GM12878 (cell line): ENCODE data around the gene ID3. TPM values are rescaled to one million over a fixed set of nuclear protein-coding genes. Genes with fewer than 3 reads are reported as not detected.

Experiments
- BHLHE40 ChIP-seq, 2 experiments: fragments of 450-650 bp in 1 of 2; IDR thresholded peaks; 2 replicates each; pipeline ENCODE4 v1.6.1; 2011 to 2017; ENCODE audit warnings: low read depth in 2 of 2, borderline replicate concordance in 1 of 2, improper control_type of control experiment in 1 of 2, low read length in 1 of 2, mild to moderate bottlenecking in 1 of 2
- CREB1 ChIP-seq: IDR thresholded peaks from 2 replicates; pipeline ENCODE4 v1.6.1; 2012; ENCODE audit warnings: low read depth, mild to moderate bottlenecking, inconsistent platforms
- CREM ChIP-seq: IDR thresholded peaks from 2 replicates; pipeline ENCODE4 v1.6.1; 2014; ENCODE audit warnings: antibody characterized with exemption, low read depth
- ESRRA ChIP-seq: IDR thresholded peaks from 2 replicates; pipeline ENCODE4 v1.6.1; 2012; ENCODE audit warnings: mild to moderate bottlenecking, low read length, improper control_type of control experiment
- GATAD2B ChIP-seq: fragments of 450-650 bp; conservative IDR thresholded peaks from 2 replicates; pipeline ENCODE4 v1.6.1; 2017; ENCODE audit warnings: low read depth, mild to moderate bottlenecking, moderate library complexity
- LARP7 ChIP-seq: fragments of 450-650 bp; IDR thresholded peaks from 2 replicates; pipeline ENCODE4 v1.6.1; 2017; ENCODE audit warnings: mild to moderate bottlenecking
- MEF2B ChIP-seq: fragments of 450-650 bp; IDR thresholded peaks from 2 replicates; pipeline ENCODE4 v1.6.1; 2018; ENCODE audit warnings: mild to moderate bottlenecking, moderate library complexity; ENCODE audit not compliant: partially characterized antibody, poor library complexity, severe bottlenecking
- MTA3 ChIP-seq: IDR thresholded peaks from 2 replicates; pipeline ENCODE4 v1.6.1; 2012; ENCODE audit warnings: low read length, inconsistent platforms, borderline replicate concordance
- SMAD1 ChIP-seq: fragments of 450-650 bp; IDR thresholded peaks from 2 replicates; pipeline ENCODE4 v1.6.1; 2018; ENCODE audit warnings: mild to moderate bottlenecking, low read depth; ENCODE audit not compliant: partially characterized antibody
- SP1 ChIP-seq: IDR thresholded peaks from one replicate; pipeline ENCODE4 v1.6.1; 2011; ENCODE audit warnings: low read depth, low read length
- SREBF2 ChIP-seq: IDR thresholded peaks from 2 replicates; pipeline ENCODE4 v1.6.1; 2012; ENCODE audit warnings: mild to moderate bottlenecking, low read length
- SRF ChIP-seq, 2 experiments: IDR thresholded peaks; 2 replicates each; pipeline ENCODE4 v1.6.1; 2011; ENCODE audit warnings: low read depth in 2 of 2, low read length in 2 of 2, mild to moderate bottlenecking in 1 of 2, moderate library complexity in 1 of 2
- WRNIP1 ChIP-seq: IDR thresholded peaks from 2 replicates; pipeline ENCODE4 v1.6.1; 2011; ENCODE audit warnings: low read depth, low read length, improper control_type of control experiment, borderline replicate concordance
- YY1 ChIP-seq: IDR thresholded peaks from 2 replicates; pipeline ENCODE4 v1.6.1; 2011; ENCODE audit warnings: low read depth, mild to moderate bottlenecking, low read length
- ZNF217 ChIP-seq: fragments of 450-650 bp; IDR thresholded peaks from 2 replicates; pipeline ENCODE4 v1.6.1; 2017; ENCODE audit warnings: antibody characterized with exemption, mild to moderate bottlenecking
- ZNF24 ChIP-seq: fragments of 450-650 bp; IDR thresholded peaks from 2 replicates; pipeline ENCODE4 v1.6.1; 2017; ENCODE audit warnings: antibody characterized with exemption, mild to moderate bottlenecking
- polyA plus RNA-seq, 11 experiments: library from polyadenylated mRNA; depleted of rRNA in 4 of 11; unstranded in 6 of 11; stranded (reverse) in 5 of 11; fragments of >200 nt; fragmentation: Nextera tagmentation in 4 of 11; fragmentation: Illumina TruSeq in 1 of 11; extraction: Ambion mirVana in 4 of 11; extraction: Trizol in 1 of 11; gene quantifications; 1 replicate in 1 of 11; 2 replicates in 10 of 11; pipeline versions ENCODE4 v1.2.1 to v1.2.3, GENCODE V29; 2011 to 2016; ENCODE audit warnings: inconsistent platforms in 2 of 11, missing spikeins in 2 of 11, low read depth in 1 of 11
- total RNA-seq, 4 experiments: library from RNA; depleted of rRNA in 3 of 4; stranded (reverse); fragments of >200 nt in 3 of 4; fragmentation: Illumina TruSeq in 1 of 4; extraction: Trizol in 1 of 4; gene quantifications; 2 replicates each; pipeline versions ENCODE4 v1.2.1 to v1.2.3, GENCODE V29; 2013 to 2021
- TF ChIP-seq, protein P1 (sequence below): IDR thresholded peaks from 2 replicates; pipeline ENCODE4 v1.6.1; 2012; ENCODE audit warnings: low read depth, low read length, improper control_type of control experiment
- TF ChIP-seq, protein P2 (sequence below): fragments of 150-350 bp; IDR thresholded peaks from 2 replicates; pipeline ENCODE4 v1.6.1; 2016; ENCODE audit warnings: low read depth, low read length
- TF ChIP-seq, protein P3 (sequence below): fragments of 450-650 bp; IDR thresholded peaks from 2 replicates; pipeline ENCODE4 v1.6.1; 2017; ENCODE audit warnings: mild to moderate bottlenecking, moderate library complexity
- TF ChIP-seq, protein P4 (sequence below): IDR thresholded peaks from 2 replicates; pipeline ENCODE4 v1.6.1; 2011; ENCODE audit warnings: mild to moderate bottlenecking, low read depth, low read length, moderate library complexity; ENCODE audit not compliant: insufficient replicate concordance
- TF ChIP-seq, protein P5 (sequence below): IDR thresholded peaks from 2 replicates; pipeline ENCODE4 v1.6.1; 2012; ENCODE audit warnings: low read depth, low read length, improper control_type of control experiment

The ID3 gene
- total and polyA plus RNA-seq, 10 of the 15 experiments (the other 5 are each of a cell fraction or from before 2014, with no cell fraction given) = 42.7 to 475 (median 207) TPM

DNA sequence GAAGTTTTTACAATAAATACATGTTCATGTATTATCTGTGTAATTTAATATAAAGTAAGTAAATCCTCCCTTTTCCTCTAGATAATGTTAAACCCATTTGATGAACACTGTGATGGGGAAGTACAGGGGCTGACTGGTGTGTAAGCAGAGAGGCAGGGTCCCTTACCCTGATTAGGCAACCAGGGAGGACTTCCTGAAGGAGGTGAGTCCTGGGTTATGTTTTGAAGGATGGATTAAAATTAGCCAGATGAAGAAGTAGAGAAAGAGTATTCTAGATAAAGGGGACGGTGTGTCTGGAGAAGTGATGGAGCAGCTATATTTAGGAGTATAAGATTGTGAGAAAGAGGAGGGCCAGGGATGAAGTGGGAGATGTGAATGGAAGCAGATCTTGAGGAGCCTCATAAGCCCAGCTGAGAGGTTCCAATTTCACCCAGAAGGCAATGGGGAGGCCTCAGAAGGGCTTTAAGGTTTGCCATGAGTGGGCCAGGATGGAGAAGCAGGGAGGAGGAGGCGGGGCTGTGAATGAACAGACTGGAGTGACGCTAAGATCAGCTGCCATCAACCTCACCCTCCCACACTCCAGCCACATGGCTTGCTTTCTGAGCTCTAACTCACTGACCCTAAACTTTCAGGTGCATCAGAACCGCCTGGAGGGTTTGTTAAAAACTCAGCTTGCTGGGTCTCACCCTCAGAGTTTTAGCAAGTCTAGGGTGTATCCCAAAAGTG, 30.9 kb upstream of the ID3 start (continued):
- TF ChIP-seq, protein P1, sequence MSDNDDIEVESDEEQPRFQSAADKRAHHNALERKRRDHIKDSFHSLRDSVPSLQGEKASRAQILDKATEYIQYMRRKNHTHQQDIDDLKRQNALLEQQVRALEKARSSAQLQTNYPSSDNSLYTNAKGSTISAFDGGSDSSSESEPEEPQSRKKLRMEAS = peak; percentile 80
- no peak for TF ChIP-seq SREBF2
- TF ChIP-seq, protein P2, sequence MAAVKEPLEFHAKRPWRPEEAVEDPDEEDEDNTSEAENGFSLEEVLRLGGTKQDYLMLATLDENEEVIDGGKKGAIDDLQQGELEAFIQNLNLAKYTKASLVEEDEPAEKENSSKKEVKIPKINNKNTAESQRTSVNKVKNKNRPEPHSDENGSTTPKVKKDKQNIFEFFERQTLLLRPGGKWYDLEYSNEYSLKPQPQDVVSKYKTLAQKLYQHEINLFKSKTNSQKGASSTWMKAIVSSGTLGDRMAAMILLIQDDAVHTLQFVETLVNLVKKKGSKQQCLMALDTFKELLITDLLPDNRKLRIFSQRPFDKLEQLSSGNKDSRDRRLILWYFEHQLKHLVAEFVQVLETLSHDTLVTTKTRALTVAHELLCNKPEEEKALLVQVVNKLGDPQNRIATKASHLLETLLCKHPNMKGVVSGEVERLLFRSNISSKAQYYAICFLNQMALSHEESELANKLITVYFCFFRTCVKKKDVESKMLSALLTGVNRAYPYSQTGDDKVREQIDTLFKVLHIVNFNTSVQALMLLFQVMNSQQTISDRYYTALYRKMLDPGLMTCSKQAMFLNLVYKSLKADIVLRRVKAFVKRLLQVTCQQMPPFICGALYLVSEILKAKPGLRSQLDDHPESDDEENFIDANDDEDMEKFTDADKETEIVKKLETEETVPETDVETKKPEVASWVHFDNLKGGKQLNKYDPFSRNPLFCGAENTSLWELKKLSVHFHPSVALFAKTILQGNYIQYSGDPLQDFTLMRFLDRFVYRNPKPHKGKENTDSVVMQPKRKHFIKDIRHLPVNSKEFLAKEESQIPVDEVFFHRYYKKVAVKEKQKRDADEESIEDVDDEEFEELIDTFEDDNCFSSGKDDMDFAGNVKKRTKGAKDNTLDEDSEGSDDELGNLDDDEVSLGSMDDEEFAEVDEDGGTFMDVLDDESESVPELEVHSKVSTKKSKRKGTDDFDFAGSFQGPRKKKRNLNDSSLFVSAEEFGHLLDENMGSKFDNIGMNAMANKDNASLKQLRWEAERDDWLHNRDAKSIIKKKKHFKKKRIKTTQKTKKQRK = no peak
- TF ChIP-seq, protein P3, sequence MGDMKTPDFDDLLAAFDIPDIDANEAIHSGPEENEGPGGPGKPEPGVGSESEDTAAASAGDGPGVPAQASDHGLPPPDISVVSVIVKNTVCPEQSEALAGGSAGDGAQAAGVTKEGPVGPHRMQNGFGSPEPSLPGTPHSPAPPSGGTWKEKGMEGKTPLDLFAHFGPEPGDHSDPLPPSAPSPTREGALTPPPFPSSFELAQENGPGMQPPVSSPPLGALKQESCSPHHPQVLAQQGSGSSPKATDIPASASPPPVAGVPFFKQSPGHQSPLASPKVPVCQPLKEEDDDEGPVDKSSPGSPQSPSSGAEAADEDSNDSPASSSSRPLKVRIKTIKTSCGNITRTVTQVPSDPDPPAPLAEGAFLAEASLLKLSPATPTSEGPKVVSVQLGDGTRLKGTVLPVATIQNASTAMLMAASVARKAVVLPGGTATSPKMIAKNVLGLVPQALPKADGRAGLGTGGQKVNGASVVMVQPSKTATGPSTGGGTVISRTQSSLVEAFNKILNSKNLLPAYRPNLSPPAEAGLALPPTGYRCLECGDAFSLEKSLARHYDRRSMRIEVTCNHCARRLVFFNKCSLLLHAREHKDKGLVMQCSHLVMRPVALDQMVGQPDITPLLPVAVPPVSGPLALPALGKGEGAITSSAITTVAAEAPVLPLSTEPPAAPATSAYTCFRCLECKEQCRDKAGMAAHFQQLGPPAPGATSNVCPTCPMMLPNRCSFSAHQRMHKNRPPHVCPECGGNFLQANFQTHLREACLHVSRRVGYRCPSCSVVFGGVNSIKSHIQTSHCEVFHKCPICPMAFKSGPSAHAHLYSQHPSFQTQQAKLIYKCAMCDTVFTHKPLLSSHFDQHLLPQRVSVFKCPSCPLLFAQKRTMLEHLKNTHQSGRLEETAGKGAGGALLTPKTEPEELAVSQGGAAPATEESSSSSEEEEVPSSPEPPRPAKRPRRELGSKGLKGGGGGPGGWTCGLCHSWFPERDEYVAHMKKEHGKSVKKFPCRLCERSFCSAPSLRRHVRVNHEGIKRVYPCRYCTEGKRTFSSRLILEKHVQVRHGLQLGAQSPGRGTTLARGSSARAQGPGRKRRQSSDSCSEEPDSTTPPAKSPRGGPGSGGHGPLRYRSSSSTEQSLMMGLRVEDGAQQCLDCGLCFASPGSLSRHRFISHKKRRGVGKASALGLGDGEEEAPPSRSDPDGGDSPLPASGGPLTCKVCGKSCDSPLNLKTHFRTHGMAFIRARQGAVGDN = peak; percentile 91
- TF ChIP-seq SMAD1 = no peak
- peak; percentile 47 for TF ChIP-seq GATAD2B
- TF ChIP-seq CREB1 = no peak
- TF ChIP-seq, protein P4, sequence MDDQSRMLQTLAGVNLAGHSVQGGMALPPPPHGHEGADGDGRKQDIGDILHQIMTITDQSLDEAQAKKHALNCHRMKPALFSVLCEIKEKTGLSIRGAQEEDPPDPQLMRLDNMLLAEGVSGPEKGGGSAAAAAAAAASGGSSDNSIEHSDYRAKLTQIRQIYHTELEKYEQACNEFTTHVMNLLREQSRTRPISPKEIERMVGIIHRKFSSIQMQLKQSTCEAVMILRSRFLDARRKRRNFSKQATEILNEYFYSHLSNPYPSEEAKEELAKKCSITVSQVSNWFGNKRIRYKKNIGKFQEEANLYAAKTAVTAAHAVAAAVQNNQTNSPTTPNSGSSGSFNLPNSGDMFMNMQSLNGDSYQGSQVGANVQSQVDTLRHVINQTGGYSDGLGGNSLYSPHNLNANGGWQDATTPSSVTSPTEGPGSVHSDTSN = peak; percentile 50
- TF ChIP-seq SP1 = peak; percentile 48
- TF ChIP-seq ESRRA = no peak
- TF ChIP-seq BHLHE40 (IDR thresholded peaks at IDR 0.05; ENCODE audit: borderline replicate concordance in 1 of 2, low read depth in 2 of 2, low read length in 1 of 2) = peak; percentile 50 to 76; a peak in 3 of 4 replicates
- TF ChIP-seq WRNIP1 = no peak
- TF ChIP-seq YY1 = peak; percentile 47; the same call in 1 of the 2 replicates
- TF ChIP-seq SRF (IDR thresholded peaks at IDR 0.05; ENCODE audit: low read depth in 2 of 2, low read length in 2 of 2) = no peak
- no peak for TF ChIP-seq ZNF24
- TF ChIP-seq, protein P5, sequence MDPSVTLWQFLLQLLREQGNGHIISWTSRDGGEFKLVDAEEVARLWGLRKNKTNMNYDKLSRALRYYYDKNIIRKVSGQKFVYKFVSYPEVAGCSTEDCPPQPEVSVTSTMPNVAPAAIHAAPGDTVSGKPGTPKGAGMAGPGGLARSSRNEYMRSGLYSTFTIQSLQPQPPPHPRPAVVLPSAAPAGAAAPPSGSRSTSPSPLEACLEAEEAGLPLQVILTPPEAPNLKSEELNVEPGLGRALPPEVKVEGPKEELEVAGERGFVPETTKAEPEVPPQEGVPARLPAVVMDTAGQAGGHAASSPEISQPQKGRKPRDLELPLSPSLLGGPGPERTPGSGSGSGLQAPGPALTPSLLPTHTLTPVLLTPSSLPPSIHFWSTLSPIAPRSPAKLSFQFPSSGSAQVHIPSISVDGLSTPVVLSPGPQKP = no peak
- no peak for TF ChIP-seq ZNF217
- TF ChIP-seq MEF2B = no peak
- no peak for TF ChIP-seq MTA3
- TF ChIP-seq LARP7 = 0 out of 2 replicates have a peak, but pooled peaks have one; percentile 11
- TF ChIP-seq CREM = peak; percentile 55; the same call in 1 of the 2 replicates
